ENCODE data around the gene IL16. TPM values are rescaled to one million over a fixed set of nuclear protein-coding genes. Genes with fewer than 3 reads are reported as not detected.

The IL16 gene
- total RNA-seq, 6 experiments from 2014 or later = 2.0 to 6.8 (median 3.2) TPM

DNA sequence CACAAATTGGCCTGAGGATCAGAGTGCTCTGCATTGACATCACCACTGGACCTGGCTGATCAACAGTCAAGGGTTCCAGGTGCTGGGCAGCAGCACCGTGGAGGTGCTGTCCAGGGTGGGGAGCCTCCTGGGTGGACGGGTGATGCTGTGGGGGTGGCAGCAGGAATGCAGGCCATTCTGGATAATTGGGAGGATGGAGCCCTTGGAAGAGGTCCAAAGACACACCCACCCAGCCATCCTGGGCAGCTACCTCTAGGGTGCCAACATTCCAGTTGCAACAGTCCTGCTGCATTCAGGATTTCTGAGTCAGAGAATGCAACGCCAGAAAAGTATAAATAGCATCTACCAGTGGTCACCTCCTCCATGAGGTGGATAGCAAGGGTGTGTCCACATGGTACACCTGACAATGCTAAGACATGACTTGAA lies 100.5 kb downstream of the IL16 start:
- intact Hi-C loops (cut with DNase I) = no loop called here
- H3K27me3 ChIP-seq = no peaks in the 10 kb centered on the region
- no peaks in the 10 kb centered on the region for H3K9me3 ChIP-seq
- ATAC-seq (peak in 1 of 4 donors; percentile 1), DNase-seq (no peak)
- H3K27ac ChIP-seq = peak overlapping the region; percentile 55 to 75 (median 64)
- TF ChIP-seq POLR2A (IDR thresholded peaks at IDR 0.05) = no peak
- TF ChIP-seq, protein P1, sequence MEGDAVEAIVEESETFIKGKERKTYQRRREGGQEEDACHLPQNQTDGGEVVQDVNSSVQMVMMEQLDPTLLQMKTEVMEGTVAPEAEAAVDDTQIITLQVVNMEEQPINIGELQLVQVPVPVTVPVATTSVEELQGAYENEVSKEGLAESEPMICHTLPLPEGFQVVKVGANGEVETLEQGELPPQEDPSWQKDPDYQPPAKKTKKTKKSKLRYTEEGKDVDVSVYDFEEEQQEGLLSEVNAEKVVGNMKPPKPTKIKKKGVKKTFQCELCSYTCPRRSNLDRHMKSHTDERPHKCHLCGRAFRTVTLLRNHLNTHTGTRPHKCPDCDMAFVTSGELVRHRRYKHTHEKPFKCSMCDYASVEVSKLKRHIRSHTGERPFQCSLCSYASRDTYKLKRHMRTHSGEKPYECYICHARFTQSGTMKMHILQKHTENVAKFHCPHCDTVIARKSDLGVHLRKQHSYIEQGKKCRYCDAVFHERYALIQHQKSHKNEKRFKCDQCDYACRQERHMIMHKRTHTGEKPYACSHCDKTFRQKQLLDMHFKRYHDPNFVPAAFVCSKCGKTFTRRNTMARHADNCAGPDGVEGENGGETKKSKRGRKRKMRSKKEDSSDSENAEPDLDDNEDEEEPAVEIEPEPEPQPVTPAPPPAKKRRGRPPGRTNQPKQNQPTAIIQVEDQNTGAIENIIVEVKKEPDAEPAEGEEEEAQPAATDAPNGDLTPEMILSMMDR (IDR thresholded peaks at IDR 0.05) = no peak
- peaks cover 0 to 25% (median 5%) of the 10 kb centered on the region in 4 donors for H3K4me1 ChIP-seq
- H3K4me3 ChIP-seq = peak overlapping the region; percentile 25 to 43 (median 35)
- WGBS (ENCODE audit: insufficient coverage, low coverage, low lambda C conversion rate, missing lambda C conversion rate) = 13% methylated on average over 1 of the region's 3 CpGs
- peaks cover 0 to 2% (median 0%) of the 10 kb centered on the region in 4 donors for H3K36me3 ChIP-seq

DNA sequence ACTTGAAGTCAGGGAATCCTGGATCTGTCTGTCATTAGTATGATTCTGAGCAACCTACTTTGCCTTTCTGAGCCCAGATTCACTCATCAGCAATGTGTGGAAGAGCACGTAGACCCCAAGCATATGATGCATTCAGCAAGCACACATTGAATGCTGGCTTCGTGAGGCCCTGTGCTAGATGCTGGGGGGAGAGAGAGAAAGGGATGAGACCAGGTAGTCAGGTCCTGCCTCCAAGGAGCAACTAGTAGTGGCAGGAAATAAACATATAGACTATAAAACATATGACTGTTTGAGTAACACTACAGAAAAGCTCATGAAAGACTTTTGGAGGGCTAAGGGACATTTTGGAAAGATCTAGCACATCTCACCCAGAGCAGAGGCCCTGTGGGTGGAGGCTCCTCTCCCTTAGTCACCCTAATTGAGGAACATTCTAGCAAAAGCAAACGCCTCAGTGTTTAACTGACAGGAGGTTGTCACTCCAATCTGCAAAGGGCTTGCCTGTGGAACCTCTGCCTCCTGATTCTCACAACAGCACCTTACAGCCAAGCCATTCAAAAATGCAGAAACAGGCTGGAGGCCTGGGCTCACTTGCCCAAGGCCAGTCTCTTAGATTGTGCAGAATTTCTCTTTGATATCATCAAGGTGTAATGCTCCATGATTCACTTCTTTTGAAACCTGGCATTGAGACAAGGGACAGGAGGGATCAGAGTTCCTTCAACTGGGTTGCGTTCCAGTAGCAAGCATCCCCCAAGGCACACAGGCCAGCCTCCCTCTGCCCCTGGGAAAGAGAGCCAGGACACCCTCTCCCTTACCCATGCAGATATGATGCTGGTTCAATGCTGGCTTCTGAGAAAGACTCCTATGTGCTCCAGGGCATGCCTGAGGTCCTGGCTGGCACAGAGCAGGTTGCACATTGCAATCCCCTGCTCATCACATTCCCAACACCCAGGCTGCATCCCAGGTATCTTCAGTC lies 101.2 kb downstream of the IL16 start:
- no peaks in the 10 kb centered on the region for H3K27me3 ChIP-seq
- H3K4me1 ChIP-seq = peaks cover 0 to 32% (median 5%) of the 10 kb centered on the region in 4 donors
- peaks cover 0 to 7% (median 0%) of the 10 kb centered on the region in 4 donors for H3K36me3 ChIP-seq
- TF ChIP-seq, protein P1 (IDR thresholded peaks at IDR 0.05) = no peak
- no peak for TF ChIP-seq POLR2A (IDR thresholded peaks at IDR 0.05)
- no peaks in the 10 kb centered on the region for H3K9me3 ChIP-seq
- peak overlapping the region; percentile 25 to 43 (median 35) for H3K4me3 ChIP-seq
- intact Hi-C loops (cut with DNase I) = no loop called here
- H3K27ac ChIP-seq = peak overlapping the region; percentile 55 to 75 (median 64)
- ATAC-seq (peak in 1 of 4 donors; percentile 12), DNase-seq (peak in 1 of 3 donors; percentile 40)
- 66% methylated on average over 4 of the region's 4 CpGs for WGBS (ENCODE audit: insufficient coverage, low coverage, low lambda C conversion rate, missing lambda C conversion rate)

DNA sequence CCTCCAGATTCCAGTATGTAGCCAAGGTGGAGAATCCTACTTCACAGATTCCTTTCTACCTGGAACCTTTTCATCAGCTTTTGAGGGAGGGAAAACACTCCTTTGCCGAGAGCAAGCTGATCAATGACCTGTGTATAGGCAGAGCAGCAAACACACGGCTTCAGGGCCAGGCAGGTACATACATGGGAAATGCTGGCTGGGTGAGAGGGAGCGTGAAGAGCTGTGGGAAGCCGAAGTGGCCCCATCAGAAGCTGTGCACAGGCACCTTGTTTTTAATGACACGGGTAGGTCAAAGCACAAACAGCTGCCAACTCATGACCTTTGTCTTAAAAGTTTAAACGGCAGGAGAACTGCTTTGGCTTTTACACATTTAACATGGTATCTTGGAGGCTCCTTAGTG lies 101.9 kb downstream of the IL16 start:
- DNase-seq (no peak), ATAC-seq (no peak)
- Histone ChIP-seq H3K27me3 (no peaks in the 10 kb centered on the region), H3K4me3 (peak overlapping the region in 2 of 3 donors; percentile 12 to 43), H3K27ac (peak overlapping the region in 2 of 3 donors; percentile 64 to 75), H3K36me3 (peaks cover 0 to 7% (median 0%) of the 10 kb centered on the region in 4 donors), H3K4me1 (peaks cover 0 to 32% (median 5%) of the 10 kb centered on the region in 4 donors), H3K9me3 (no peaks in the 10 kb centered on the region)
- no peak for TF ChIP-seq POLR2A (IDR thresholded peaks at IDR 0.05)
- 27% methylated on average over 6 of the region's 6 CpGs for WGBS (ENCODE audit: insufficient coverage, low coverage, low lambda C conversion rate, missing lambda C conversion rate)
- intact Hi-C loops (cut with DNase I) = no loop called here

DNA sequence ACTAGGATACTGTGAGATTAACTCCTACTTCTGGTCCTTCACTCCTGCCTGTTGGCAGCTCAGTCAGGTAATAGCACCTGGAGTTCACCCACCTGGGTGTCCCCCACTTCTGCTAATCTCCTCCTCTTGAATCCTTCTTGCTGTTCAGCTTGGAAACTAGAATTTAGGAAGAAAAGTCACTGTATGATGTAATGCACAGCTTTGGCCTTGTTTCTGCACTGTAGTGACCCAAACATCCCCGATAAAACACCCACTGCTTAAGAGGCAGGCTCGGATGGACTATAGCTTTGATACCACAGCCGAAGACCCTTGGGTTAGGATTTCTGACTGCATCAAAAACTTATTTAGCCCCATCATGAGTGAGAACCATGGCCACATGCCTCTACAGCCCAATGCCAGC lies 102.5 kb downstream of the IL16 start:
- Histone ChIP-seq H3K4me3 (peak overlapping the region in 2 of 3 donors; percentile 0 to 43), H3K27me3 (no peaks in the 10 kb centered on the region), H3K27ac (peak overlapping the region in 2 of 3 donors; percentile 16 to 64), H3K4me1 (peaks cover 0 to 31% (median 5%) of the 10 kb centered on the region in 4 donors), H3K36me3 (peaks cover 0 to 7% (median 0%) of the 10 kb centered on the region in 4 donors), H3K9me3 (no peaks in the 10 kb centered on the region)
- TF ChIP-seq, protein P1 (IDR thresholded peaks at IDR 0.05) = no peak
- ATAC-seq (no peak), DNase-seq (no peak)
- 53% methylated on average over 3 of the region's 3 CpGs for WGBS (ENCODE audit: insufficient coverage, low coverage, low lambda C conversion rate, missing lambda C conversion rate)
- intact Hi-C loops (cut with DNase I) = no loop called here
